SU-DHL-6 (cell line): Measurements from ENCODE around the gene DPH7.

Experiments
- CTCF ChIP-seq: fragments of 200-600 bp; sonication (generic); IDR thresholded peaks from one replicate; pipeline ENCODE4 v1.5.1; 2017; ENCODE audit warnings: antibody characterized with exemption, mild to moderate bottlenecking, low read length, moderate library complexity; ENCODE audit not compliant: insufficient read depth, poor library complexity, severe bottlenecking
- EZH2phosphoT487 ChIP-seq: fragments of 200-600 bp; sonication (generic), shearing (Covaris generic); conservative IDR thresholded peaks from 2 replicates; pipeline ENCODE4 v1.6.1; 2018; ENCODE audit warnings: mild to moderate bottlenecking, antibody characterized with exemption, low read length, moderate library complexity, mixed read lengths

GRCh38 chr9:137519553-137519952 lies 59.2 kb downstream of the DPH7 start:
- TF ChIP-seq CTCF, result no peak
- no peak for TF ChIP-seq EZH2phosphoT487
